Measurements from ENCODE around the gene BBLN. TPM values are rescaled to one million over a fixed set of nuclear protein-coding genes. Genes with fewer than 3 reads are reported as not detected.
A peak's percentile ranks its signal among the peaks of the same experiment; 100 is the strongest.

BBLN gene
- polyA plus RNA-seq, 3 donors = 30.0 to 51.0 (median 48.6) TPM

- no peak for DNase-seq (ENCODE audit: extremely low read depth in 1 of 11, low read depth in 9 of 11, low spot score in 4 of 11)
Measured at GRCh38 chr9:128201441-128202369, 41.6 kb downstream of the BBLN start.

- DNase-seq (ENCODE audit: extremely low read depth in 1 of 11, low read depth in 9 of 11, low spot score in 4 of 11) = no peak
Measured at GRCh38 chr9:128202648-128203023, 42.6 kb downstream of the BBLN start.

DNA sequence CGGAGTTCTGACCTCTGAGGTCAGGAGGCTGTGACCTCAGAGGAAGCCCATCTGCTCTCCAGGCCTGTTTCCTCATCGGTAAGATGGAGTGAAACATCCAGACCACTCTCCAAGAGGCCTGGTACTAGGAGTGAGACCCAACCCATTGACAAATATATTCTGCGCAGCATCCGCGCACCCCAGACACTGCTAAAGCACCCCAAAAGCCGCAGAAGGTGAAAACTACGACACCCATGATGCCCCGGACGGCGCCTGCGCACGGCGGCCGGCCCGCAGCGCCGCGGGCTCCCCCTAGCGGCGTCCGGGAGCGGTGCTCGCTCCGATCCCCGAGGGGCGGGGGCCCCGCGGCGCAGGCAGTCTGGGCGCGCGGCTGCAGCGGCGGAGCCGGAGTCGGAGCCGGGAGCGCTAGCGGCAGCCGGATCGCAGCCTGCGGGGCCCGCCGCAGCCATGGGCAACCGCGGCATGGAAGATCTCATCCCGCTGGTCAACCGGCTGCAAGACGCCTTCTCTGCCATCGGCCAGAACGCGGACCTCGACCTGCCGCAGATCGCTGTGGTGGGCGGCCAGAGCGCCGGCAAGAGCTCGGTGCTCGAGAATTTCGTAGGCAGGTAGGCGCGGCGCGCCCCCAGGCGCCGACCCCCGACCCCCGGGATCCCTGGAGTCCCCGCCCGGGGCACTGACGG lies 43.1 kb downstream of the BBLN start, which contains the start of gene DNM1:
Gene DNM1, plus strand, starts transcription at position 356 of the 683 bp plus-strand sequence. Its CDS starts 92 bp downstream, at position 448.
- DNase-seq (ENCODE audit: extremely low read depth in 1 of 11, low read depth in 9 of 11, low spot score in 4 of 11) = peak in 4 of 11 donors; percentile 54 to 71 (median 68)

- no peak for DNase-seq (ENCODE audit: extremely low read depth in 1 of 11, low read depth in 9 of 11, low spot score in 4 of 11)
Measured at GRCh38 chr9:128203707-128204551, 43.9 kb downstream of the BBLN start.

- no peak for DNase-seq (ENCODE audit: extremely low read depth in 1 of 11, low read depth in 9 of 11, low spot score in 4 of 11)
Measured at GRCh38 chr9:128204858-128205257, 44.8 kb downstream of the BBLN start.

- DNase-seq (ENCODE audit: extremely low read depth in 1 of 11, low read depth in 9 of 11, low spot score in 4 of 11) = no peak
Measured at GRCh38 chr9:128205296-128205944, 45.4 kb downstream of the BBLN start.

DNA sequence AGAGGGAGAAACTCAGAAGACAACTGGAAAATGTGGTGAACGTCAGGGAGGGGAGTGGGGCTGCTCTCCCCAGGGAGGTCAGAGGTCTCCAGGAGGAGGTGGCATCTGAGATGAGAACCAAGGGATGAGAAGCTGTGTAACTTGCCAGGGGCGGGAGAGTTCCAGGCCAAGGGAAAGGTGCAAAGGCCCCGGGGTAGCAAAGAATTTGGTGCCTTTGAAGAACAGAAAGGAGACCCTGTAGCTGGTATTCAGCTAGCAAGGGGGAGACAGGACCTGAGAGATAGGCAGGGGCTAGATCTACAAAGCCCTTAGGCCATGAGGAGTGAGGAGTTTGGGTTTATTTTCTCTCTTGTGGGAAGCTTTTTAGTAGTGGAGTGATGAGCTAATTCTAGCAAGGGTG lies 46.4 kb downstream of the BBLN start:
- DNase-seq (ENCODE audit: extremely low read depth in 1 of 11, low read depth in 9 of 11, low spot score in 4 of 11) = no peak

GRCh38 chr9:128206916-128207910 lies 47.1 kb downstream of the BBLN start:
- no peak for DNase-seq (ENCODE audit: extremely low read depth in 1 of 11, low read depth in 9 of 11, low spot score in 4 of 11)

DNA sequence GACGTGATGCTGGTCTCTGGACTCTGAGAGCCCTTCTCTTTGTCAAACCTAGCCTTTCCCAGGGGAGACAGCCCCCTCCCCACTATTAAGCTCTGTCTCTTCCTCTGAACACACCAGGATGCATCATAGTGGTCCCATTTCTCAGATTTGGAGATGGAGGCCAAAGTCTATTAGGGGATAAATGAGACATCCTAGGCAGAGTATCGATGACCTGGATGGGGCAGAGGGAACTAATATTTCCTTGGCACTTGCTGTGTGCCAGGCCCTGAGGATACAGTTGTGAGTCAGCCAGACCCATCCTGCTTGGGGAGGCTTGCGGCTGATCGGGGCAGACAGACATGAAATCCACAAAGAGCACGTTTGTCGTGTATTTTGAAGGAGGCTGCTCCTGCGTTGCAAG lies 48.3 kb downstream of the BBLN start:
- no peak for DNase-seq (ENCODE audit: extremely low read depth in 1 of 11, low read depth in 9 of 11, low spot score in 4 of 11)

DNA sequence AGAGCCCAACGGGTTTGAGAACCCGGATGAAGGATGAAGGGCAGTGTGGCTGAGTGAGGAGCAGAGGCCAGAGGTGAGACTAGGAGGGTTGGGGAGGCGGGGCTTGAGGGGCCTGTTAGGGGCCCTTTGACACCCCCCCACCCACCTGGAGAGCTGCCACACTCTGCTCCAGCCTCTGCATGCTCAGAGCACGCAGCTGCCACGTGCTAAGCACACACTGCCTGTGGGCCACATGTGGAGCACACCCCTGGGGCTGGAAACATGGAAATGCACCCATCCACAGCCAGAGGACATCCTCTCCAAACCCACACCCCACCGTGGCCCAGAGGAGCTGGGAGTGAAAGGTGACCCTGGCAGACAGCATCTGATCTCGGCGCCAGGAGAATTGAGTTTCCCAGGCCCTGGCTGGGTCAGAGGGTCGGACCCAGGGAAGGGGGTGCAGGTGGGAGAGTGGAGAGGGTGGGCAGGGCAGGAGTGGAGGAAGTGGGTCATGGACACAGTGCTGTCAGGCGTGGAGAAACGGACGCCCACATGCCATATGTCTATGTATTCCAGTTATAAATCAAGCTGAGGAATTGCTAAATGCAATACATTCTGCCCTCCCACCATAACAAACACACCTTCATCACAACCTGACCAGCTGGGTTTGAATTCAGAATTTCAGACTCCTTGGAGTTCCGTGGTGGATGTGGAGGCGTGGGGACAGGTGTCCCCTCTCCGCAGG lies 49.0 kb downstream of the BBLN start:
- no peak for DNase-seq (ENCODE audit: extremely low read depth in 1 of 11, low read depth in 9 of 11, low spot score in 4 of 11)

DNA sequence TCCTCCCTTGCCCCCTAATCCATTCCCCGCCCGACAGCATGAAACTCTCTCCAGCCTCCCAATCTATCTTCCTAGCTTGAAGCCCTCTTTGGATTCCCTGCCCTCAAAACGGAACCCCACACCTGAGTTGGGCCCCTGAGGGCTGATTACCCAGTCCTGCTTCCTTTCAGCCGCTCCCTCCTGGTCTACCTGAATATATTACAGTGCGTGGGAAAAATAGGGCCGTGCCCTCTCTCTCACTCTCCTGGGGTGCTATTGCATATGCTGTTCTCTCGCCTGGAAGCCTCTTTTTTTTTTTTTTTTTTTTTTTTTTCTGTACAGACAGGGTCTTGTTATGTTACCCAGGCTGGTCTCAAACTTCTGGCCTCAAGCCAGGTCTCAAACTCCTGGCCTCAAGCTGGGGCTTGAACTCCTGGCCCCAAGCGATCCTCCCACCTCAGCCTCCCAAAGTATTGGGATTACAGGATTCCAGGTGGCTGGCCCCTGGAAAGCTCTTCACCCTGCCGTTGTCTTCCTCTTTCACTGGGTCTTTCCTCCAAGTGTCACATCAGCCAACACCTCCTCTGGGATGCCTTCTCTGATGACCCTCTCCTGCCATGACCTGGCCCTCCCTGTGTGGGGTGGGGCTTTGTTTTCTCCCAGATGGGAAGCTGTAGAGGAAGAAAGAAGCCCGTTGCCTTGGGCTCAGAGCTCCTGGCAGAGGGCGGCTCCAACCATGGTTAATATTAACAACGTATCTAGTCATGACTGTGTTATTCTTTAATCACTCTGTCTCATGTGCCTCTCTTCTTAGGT lies 51.3 kb downstream of the BBLN start:
- peak in 1 of 11 donors; percentile 45 for DNase-seq (ENCODE audit: extremely low read depth in 1 of 11, low read depth in 9 of 11, low spot score in 4 of 11)

DNA sequence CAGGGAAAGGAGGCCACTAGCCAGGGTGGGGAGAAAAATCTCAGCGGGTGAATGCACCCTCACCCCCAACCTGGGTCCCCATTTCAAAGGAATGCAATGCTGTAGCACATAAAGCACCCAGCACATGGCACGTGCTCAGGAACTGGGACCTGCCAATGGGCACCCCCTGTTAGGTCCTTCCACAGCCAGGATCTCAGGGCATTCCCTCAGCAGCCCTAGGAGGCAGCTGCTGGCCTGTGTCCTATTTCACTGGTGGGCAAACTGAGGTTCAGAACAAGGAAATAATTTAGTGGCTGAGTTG lies 51.9 kb downstream of the BBLN start:
- no peak for DNase-seq (ENCODE audit: extremely low read depth in 1 of 11, low read depth in 9 of 11, low spot score in 4 of 11)

Other genes starting within 250 kb of the BBLN start
- gene ST6GALNAC4, start 243.2 kb upstream of the BBLN start, polyA plus RNA-seq (ENCODE audit: insufficient read length in 3 of 3) = 10 to 100 TPM in 2 of 3 donors, 1 to 10 TPM in 1; 9.8 to 16.3 (median 13.1) TPM
- gene PIP5KL1, start 229.5 kb upstream of the BBLN start, polyA plus RNA-seq (ENCODE audit: insufficient read length in 3 of 3) = 1 to 10 TPM; 1.5 to 1.8 (median 1.7) TPM
- 10 to 100 TPM; 35.3 to 43.4 (median 36.3) TPM for gene DPM2, start 222.4 kb upstream of the BBLN start, polyA plus RNA-seq (ENCODE audit: insufficient read length in 3 of 3)
- gene EEIG1, start 179.3 kb upstream of the BBLN start, polyA plus RNA-seq (ENCODE audit: insufficient read length in 3 of 3) = 10 to 100 TPM; 31.5 to 35.0 (median 34.1) TPM
- gene NAIF1, start 92.9 kb upstream of the BBLN start, polyA plus RNA-seq (ENCODE audit: insufficient read length in 3 of 3) = 10 to 100 TPM in 2 of 3 donors, 1 to 10 TPM in 1; 8.7 to 11.4 (median 10.3) TPM
- gene SLC25A25, start 92.0 kb upstream of the BBLN start, polyA plus RNA-seq (ENCODE audit: insufficient read length in 3 of 3) = 10 to 100 TPM; 13.0 to 14.9 (median 13.2) TPM
- 10 to 100 TPM; 37.8 to 61.4 (median 55.5) TPM for gene PTGES2, start 32.5 kb upstream of the BBLN start, polyA plus RNA-seq (ENCODE audit: insufficient read length in 3 of 3)
- 1 to 10 TPM; 1.2 to 1.3 (median 1.2) TPM for gene LCN2, start 10.8 kb upstream of the BBLN start, polyA plus RNA-seq (ENCODE audit: insufficient read length in 3 of 3)
- 100 to 1,000 TPM; 115 to 139 (median 124) TPM for gene CIZ1, start 31.3 kb downstream of the BBLN start, polyA plus RNA-seq (ENCODE audit: insufficient read length in 3 of 3)
- gene DNM1, start 43.1 kb downstream of the BBLN start, polyA plus RNA-seq (ENCODE audit: insufficient read length in 3 of 3) = 100 to 1,000 TPM; 106 to 279 (median 123) TPM
- gene GOLGA2, start 115.7 kb downstream of the BBLN start, polyA plus RNA-seq (ENCODE audit: insufficient read length in 3 of 3) = 100 to 1,000 TPM in 1 of 3 donors, 10 to 100 TPM in 2; 72.9 to 115 (median 81.4) TPM
- 10 to 100 TPM; 29.3 to 34.2 (median 30.3) TPM for gene SWI5, start 116.0 kb downstream of the BBLN start, polyA plus RNA-seq (ENCODE audit: insufficient read length in 3 of 3)
- gene TRUB2, start 162.2 kb downstream of the BBLN start, polyA plus RNA-seq (ENCODE audit: insufficient read length in 3 of 3) = 10 to 100 TPM; 40.0 to 42.5 (median 42.0) TPM
- 10 to 100 TPM; 57.3 to 96.9 (median 68.8) TPM for gene COQ4, start 162.6 kb downstream of the BBLN start, polyA plus RNA-seq (ENCODE audit: insufficient read length in 3 of 3)
- 10 to 100 TPM; 15.3 to 22.7 (median 21.7) TPM for gene SLC27A4, start 180.3 kb downstream of the BBLN start, polyA plus RNA-seq (ENCODE audit: insufficient read length in 3 of 3)
- gene URM1, start 211.1 kb downstream of the BBLN start, polyA plus RNA-seq (ENCODE audit: insufficient read length in 3 of 3) = 10 to 100 TPM; 54.6 to 62.9 (median 55.4) TPM

Data from renal cortex interstitium (tissue), 11 donors.